Globus pallidus (tissue), 1 donor: Measurements from ENCODE around the gene WWC2.
A peak's percentile ranks its signal among the peaks of the same experiment; 100 is the strongest.

Experiments used
- DNase-seq: peaks from one replicate; pipeline ENCODE4 v3.0.0-alpha.2; 2015; ENCODE audit warnings: low spot score

The WWC2 gene

DNA sequence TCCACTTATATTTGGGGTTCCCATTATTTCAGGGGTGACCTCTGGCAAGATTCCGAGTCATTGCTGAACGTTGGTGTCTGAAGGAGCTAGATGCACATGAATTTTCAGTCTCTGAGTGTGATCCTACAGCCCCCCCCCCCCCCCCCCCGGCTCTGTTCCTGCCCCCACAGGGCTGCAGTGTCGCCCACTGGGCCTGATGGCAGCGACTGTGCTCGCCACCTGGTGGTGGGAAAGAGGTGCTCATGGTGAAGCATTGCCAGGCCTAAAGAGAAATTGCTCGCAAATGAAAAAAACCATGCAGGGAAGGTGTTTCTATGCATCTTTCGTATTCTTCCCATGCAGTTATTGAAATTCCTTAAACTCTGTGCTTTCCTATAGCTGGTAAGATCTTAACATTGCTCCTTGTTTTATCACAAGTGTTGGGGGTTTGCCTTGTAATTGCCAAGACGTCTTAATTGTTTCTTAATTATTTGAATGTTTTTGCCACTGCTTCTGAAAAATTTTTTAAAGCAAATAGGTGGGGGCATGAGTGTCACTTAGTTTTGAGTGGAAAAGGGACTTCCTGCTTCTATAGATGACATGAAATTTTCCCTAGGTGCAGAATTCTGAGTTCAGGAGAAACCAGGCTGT is 157.8 kb downstream of the WWC2 start:
- peak; percentile 45 for DNase-seq

GRCh38 chr4:183257808-183258207 is 158.8 kb downstream of the WWC2 start:
- no peak for DNase-seq

- no peak for DNase-seq
Measured at GRCh38 chr4:183260491-183261151, 161.6 kb downstream of the WWC2 start.

- DNase-seq = peak; percentile 74
Measured at GRCh38 chr4:183261953-183262775, 163.1 kb downstream of the WWC2 start.

DNA sequence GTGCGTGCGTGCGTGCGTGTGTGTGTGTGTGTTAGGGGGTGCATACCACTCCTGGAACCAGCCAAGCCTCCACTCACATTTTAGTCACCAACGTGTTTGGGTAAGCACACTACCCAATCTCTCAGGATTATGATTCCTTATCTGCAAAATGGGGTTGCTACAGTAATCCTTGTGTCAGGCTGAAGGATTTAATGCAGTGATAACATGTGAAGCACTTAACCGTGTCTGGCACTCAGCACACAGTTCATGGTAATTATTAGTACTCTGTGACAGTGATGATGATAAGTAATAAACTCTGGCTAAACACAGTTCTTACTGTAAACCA is 163.7 kb downstream of the WWC2 start:
- DNase-seq = no peak

DNA sequence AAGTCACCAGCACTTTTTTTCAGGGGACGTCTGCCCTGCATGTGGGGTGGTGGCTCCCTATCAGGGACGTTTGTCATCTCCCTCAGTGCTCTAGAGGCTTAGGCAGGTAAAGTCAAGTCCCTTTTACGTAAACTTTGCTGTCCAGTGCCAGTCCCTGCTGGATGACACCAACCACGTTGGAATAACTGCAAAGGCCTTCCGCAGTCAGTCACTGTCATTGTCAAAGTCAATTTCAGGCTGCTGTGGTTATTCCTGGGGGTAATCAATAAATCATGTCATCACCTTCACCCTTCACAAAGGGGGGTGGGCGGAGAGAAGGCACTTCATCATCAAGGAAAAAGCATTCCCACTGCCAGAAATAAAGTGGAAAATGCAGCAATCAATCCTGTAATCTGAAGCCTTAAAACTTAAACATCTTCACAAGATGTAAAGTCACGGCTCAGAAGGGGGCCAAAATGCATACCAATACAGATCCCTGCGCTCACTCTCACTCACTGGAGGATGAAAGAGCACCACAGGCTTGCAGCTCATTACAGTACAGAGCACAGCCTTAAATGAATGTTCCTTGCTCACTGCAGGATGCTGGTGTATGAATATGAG is 164.8 kb downstream of the WWC2 start:
- DNase-seq = no peak

DNA sequence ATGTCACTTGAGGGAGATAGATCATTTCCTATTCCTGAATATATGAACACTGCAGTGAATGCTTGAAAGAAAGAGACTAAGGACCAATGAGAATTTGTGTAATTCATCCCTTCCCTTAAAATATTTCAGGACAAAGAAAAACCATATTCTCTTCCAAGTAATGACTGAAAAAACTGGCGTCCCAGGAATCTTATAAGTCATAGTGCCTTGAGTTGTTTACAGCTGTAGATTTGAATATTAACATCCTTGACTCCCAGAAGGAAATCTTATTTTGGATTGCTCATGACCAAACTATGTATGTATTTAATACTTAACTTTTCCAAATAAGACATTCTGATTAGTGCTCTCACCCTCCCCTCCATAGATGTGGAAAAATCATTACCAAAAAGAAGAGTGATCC is 165.6 kb downstream of the WWC2 start:
- DNase-seq = no peak

DNA sequence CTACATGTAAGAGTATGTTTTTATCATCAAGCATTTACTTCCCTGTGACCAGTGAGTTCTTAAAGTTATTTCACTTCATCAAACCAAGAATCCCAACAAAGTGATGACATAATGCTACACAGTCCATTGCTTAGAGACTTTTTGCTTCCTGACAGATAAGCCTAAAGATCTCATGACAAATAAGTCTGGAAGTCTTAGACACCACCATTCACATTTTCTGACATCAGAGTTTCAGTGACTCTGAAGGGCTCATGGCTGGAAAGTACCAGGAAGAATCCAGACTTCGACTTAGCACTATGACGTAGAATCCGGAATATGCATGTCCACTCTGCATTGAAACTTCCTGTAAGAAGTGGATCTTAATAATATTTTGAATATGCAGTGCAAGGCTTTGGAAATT is 167.3 kb downstream of the WWC2 start:
- DNase-seq = no peak

DNA sequence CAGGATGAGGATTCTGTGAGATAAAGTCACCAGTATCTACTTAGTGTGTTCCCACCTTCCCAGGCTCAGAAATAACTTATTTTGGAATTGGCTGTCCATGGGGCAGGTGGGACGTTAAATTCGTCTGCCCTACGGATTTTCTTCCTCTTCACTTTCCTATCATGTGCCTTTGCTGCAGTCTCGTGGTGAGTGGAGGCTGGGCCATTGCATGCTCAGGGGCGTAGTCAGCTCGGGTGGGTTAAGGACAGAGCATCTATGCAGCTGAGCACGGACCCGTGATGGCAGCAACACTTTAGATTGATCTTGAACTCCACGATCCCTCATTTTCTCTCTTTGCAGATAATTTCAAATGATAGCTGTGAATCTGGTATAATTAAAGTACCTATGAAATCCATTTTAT is 169.5 kb downstream of the WWC2 start:
- no peak for DNase-seq

DNA sequence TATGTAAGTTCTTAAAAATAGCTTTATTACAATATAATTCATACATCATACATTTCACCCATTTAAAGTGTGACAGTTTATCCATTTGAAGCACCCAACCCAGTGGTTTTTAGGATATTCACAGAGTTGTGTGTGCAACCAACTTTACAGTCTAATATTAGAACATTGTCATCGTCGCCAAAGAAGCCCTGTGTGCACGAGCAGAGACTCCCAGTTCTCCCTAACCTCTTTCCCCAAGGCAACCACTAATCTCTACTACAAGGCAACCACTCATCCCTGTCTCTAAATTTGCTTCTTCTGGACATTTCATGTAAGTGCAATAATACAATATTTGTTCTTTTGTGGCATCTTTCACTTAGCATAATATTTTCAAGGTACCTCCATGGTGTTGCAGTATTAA is 173.3 kb downstream of the WWC2 start:
- DNase-seq = no peak

DNA sequence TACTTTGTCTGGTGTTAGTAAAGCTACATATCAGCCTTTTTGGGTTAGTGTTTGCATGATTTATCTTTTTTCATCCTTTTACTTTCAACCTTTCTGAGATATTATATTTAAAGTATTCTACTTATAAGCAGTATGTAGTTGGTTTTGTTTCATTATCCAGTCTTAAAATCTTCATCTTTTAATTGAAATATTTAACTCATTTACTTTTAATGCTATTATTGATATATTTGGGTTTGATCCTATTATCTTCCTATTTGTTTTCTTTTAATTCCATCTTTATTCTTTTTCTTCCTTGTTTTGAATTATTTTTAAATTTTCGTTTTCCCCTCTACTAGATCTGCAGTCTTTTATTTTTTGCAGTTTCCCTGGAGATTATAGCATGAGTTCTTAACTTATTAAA is 177.0 kb downstream of the WWC2 start:
- no peak for DNase-seq

DNA sequence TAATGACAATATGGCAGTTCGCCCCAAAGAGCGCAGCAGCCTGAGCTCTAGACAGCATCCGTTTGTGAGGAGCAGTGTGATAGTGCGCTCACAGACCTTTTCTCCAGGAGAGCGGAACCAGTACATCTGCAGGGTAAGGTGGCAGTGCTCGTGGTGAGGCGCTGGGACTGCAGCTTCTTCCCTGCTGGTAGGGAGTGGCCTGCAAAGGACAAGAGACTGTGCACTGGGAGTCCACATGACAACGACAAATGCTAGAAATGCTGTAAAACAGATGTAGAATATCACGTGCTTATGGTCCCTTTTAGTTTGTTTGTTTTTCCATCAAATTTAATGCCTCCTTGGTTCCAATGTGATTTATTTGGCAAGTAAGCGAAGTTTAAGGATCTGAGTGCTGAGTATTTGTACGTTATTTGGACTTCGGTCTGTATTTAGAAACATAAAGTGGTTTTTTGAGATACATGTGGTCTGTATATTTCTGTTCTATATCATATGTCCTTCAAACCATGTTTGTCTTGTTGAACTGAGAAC is 185.3 kb downstream of the WWC2 start:
- no peak for DNase-seq

DNA sequence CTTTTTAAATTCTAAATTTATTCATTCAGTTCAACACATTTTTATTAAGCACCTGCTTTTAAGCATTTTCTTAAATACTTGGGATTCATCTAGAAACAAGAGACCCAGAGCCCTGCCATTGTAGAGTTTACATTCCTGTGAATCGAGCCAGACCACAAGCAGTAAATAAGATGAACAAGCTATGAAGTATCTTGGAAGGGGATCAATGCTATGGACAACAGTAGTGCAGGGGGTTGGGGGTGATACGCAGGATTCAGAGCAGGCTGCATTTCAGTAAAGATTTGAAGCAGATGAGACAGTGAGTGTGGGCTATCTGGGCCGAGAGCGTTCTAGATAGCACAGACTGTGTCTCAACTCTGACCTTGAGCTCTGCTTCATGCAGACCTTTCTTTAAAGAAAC is 185.9 kb downstream of the WWC2 start:
- DNase-seq = no peak

- DNase-seq = no peak
Measured at GRCh38 chr4:183285886-183286285, 186.8 kb downstream of the WWC2 start.

GRCh38 chr4:183286590-183287308 is 187.7 kb downstream of the WWC2 start:
- DNase-seq = no peak

GRCh38 chr4:183287309-183287659 is 188.2 kb downstream of the WWC2 start:
- no peak for DNase-seq

DNA sequence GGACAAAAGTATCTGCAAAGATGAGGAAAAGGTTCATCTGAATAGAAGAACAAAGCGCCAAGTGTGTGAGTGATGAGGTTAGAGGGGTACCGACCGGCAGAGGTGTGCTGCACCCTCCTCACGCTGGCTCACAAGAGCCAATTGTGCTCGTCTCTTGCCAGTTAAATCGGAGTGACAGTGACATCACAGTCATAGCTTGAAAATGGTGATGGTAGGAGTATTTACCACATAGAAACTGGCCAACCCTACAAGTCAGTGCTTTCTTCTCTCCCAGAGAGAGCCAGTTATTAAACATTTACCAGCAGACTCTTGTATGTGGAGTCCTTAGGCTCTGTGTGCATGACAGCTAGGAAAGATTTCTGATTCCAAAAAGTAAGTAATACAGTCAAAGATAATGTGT is 188.6 kb downstream of the WWC2 start:
- DNase-seq = no peak

DNA sequence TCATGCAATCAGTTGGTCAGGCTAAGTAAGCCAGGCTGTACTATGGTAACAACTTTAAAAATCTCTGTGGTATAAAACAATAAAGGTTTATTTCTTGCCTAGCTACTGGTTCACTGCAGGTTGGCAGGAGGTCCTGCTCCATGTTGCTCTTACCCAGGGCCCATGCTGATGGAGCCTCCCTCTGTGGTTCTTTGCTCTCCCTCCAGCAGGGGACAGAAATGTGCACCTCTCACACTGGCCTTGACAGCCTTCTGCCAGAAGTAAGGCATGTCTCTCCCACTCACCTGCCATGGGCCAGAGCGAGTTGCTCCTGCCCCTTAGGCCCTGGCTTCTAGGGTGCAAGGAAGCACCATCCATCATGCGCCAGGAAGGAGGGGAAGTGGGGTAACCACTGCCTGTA is 189.9 kb downstream of the WWC2 start:
- DNase-seq = no peak

- no peak for DNase-seq
Measured at GRCh38 chr4:183289688-183290087, 190.6 kb downstream of the WWC2 start.

- DNase-seq = no peak
Measured at GRCh38 chr4:183291070-183291469, 192.0 kb downstream of the WWC2 start.

DNA sequence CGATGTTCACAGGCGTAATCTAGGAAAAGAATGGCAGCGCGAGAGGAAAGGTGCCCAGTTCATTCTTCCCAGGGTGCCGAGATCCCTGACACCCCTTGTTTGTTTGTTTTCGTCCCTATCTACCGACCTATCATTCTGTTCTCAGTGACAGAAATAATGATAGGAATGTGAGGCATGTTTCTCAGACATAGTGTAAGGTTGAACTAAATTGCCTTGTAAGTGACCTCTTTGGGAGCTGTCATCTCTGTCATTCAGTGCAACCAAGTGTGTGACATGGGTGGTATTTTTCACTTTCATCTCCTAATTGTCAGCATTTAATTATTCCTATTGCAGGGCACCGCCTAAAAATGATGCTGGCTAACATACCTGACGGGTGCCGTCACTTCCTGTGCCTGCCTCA is 196.7 kb downstream of the WWC2 start:
- DNase-seq = no peak

GRCh38 chr4:183297675-183298074 is 198.6 kb downstream of the WWC2 start:
- no peak for DNase-seq
